Mucosa of descending colon (tissue), 3 donors: Measurements from ENCODE around the gene RGS7BP. TPM values are rescaled to one million over a fixed set of nuclear protein-coding genes. Genes with fewer than 3 reads are reported as not detected.

Experiments used
- ATAC-seq: fragments of 200-7000 bp; cut with Tn5 transposase; one replicate; pipeline ENCODE4 v1.9.1; 2020; ENCODE audit warnings: mild to moderate bottlenecking, moderate library complexity
- DNase-seq, 3 donors: peaks; one replicate each; pipeline ENCODE4 v3.0.0-alpha.2; 2020
- H3K36me3 ChIP-seq: fragments of 200-600 bp; one replicate; pipeline ENCODE4 v1.8.0; 2021; ENCODE audit warnings: low read depth, mild to moderate bottlenecking
- H3K4me1 ChIP-seq: fragments of 200-600 bp; one replicate; pipeline ENCODE4 v1.8.0; 2021; ENCODE audit warnings: low read depth, mild to moderate bottlenecking
- H3K4me3 ChIP-seq: fragments of 200-600 bp; one replicate; pipeline ENCODE4 v1.8.0; 2021; ENCODE audit warnings: mild to moderate bottlenecking
- H3K9me3 ChIP-seq: fragments of 200-600 bp; one replicate; pipeline ENCODE4 v1.8.0; 2021; ENCODE audit warnings: mild to moderate bottlenecking
- CTCF ChIP-seq: fragments of 200-600 bp; IDR thresholded peaks from one replicate; pipeline ENCODE4 v1.8.0; 2022; ENCODE audit warnings: antibody characterized with exemption, mild to moderate bottlenecking
- intact Hi-C, 2 donors: fragments of 100-400 bp; cut with DNase I in 1 of 2; cut with micrococcal nuclease in 1 of 2; formaldehyde crosslinking; loops; one replicate each; pipeline versions ENCODE4 v1.11.0 to v1.11.1; 2022; cut with DNase I, micrococcal nuclease
- total RNA-seq, 3 donors: library from RNA; stranded (reverse); fragmentation: NEBNext Ultra II Directional in 2 of 3; extraction: Animal tissue kit (Norgen Biotek cat#: 25700) in 2 of 3; gene quantifications; one replicate each; pipeline versions ENCODE4 v1.2.1 to v1.2.4, GENCODE V29; 2021 to 2023
- donor health status: DM: no; HTN: no; CAD: no; lungs with moderate emphysema.
- donor health status: DM: no; HTN: no; CAD: no.
- donor health status: DM: no; HTN: yes; CAD: no.

Gene RGS7BP
- total RNA-seq, 3 donors from 2014 or later, result 0.38 to 1.6 (median 0.63) TPM

DNA sequence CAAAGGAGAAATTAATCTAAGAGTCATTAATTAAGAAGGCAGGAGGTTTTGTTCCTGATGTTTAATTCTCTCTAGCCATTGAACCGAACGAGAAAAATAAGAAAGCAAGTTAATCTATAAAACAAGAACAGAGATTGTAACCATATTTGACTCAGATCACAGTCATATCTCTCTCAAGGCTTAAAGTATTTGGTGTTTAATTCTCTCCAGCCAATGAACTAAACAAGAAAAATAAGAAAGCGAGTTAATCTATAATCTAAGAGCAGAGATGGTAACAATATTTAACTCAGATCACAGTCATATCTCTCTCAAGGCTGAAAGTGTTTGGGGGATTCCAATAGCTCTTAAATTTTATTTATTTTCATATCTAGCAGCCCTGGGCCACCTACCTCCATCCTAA is 110.1 kb downstream of the RGS7BP start:
- Histone ChIP-seq H3K4me1 (no peaks in the 10 kb centered on the region), H3K4me3 (no peak overlapping the region), H3K9me3 (no peaks in the 10 kb centered on the region), H3K36me3 (no peaks in the 10 kb centered on the region)
- no peak for TF ChIP-seq CTCF
- ATAC-seq (no peak), DNase-seq (no peak)
- intact Hi-C loops, result no loop called here

- no peaks in the 10 kb centered on the region for H3K4me1 ChIP-seq
- DNase-seq (no peak), ATAC-seq (no peak)
- H3K36me3 ChIP-seq, result no peaks in the 10 kb centered on the region
- H3K9me3 ChIP-seq, result no peaks in the 10 kb centered on the region
- no peak overlapping the region for H3K4me3 ChIP-seq
- no peak for TF ChIP-seq CTCF
- intact Hi-C loops, result loop anchor here in 1 of 2 donors (10.0 kb wide), 1 partner anchor 475 kb away; no protein-coding TSS in a partner anchor
Observed at GRCh38 chr5:64619609-64620008, 113.8 kb downstream of the RGS7BP start.

GRCh38 chr5:64622991-64623390 is 117.2 kb downstream of the RGS7BP start:
- Histone ChIP-seq H3K36me3 (no peaks in the 10 kb centered on the region), H3K4me3 (no peak overlapping the region), H3K4me1 (no peaks in the 10 kb centered on the region), H3K9me3 (no peaks in the 10 kb centered on the region)
- TF ChIP-seq CTCF, result no peak
- DNase-seq, result no peak
- ATAC-seq, result no peak
- intact Hi-C loops, result loop anchor here in 1 of 2 donors (10.0 kb wide), 1 partner anchor 478 kb away; no protein-coding TSS in a partner anchor

DNA sequence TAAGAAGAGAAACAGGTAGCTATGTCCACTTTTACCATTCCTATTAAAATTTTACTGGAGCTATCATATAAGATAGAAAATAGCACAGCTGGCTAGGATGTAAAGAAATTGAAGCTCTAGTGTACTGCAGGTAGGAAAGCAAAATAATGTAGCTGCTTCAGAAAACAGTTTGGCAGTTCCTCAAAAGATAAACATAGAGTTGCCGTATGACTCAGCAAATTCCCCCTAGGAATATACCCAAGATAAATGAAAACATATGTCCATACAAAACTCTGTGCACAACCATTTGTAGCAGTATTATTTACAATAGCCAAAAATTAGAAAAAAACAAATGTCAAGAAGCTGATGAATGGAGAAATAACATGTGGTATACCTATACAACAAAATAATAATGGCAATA is 119.9 kb downstream of the RGS7BP start:
- ATAC-seq, result no peak
- intact Hi-C loops, result loop anchor here in 1 of 2 donors (10.0 kb wide), 1 partner anchor 481 kb away; no protein-coding TSS in a partner anchor
- DNase-seq, result no peak
- Histone ChIP-seq H3K4me3 (no peak overlapping the region), H3K4me1 (no peaks in the 10 kb centered on the region), H3K9me3 (no peaks in the 10 kb centered on the region), H3K36me3 (no peaks in the 10 kb centered on the region)
- no peak for TF ChIP-seq CTCF

DNA sequence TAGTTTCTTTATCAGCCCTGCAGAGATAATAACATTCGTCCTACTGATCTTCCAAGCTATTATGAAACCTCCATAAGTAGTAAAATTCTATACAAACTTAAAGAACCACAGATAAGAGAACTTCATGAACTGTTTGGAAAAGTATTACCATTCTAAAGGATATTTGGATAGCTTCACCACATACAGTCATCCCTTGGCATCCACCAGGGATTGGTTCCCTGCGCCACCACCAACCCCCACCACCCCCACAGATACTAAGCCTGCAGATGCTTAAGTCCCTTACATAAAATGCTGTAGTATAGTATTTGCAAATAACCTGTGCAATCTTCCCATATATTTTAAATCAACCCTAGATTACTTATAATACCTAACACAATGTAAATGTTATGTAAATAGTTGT is 123.1 kb downstream of the RGS7BP start:
- H3K36me3 ChIP-seq, result no peaks in the 10 kb centered on the region
- DNase-seq, result no peak
- intact Hi-C loops, result loop anchor here in 1 of 2 donors (10.0 kb wide), 1 partner anchor 484 kb away; no protein-coding TSS in a partner anchor
- H3K4me1 ChIP-seq, result no peaks in the 10 kb centered on the region
- ATAC-seq, result no peak
- TF ChIP-seq CTCF, result no peak
- no peak overlapping the region for H3K4me3 ChIP-seq
- no peaks in the 10 kb centered on the region for H3K9me3 ChIP-seq

DNA sequence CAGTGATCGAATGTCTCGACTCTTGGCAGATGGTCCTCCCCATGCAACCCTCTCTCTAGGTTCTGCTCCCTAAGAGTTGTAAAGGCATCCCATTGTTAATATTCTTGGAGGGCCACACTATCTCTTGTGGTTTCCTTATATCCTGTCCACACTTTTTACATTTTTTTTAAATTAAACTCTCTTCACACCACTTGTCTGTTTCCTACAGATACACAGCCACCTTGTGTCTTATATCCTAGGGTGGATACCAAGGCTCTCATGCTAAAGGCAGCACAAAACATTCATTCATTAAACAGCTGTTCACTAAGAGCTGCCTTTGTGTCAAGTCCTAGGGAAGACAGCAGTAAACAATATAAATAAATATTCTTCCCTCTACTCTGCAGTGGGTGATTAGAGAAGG is 124.0 kb downstream of the RGS7BP start:
- Histone ChIP-seq H3K9me3 (no peaks in the 10 kb centered on the region), H3K36me3 (no peaks in the 10 kb centered on the region), H3K4me3 (no peak overlapping the region), H3K4me1 (no peaks in the 10 kb centered on the region)
- intact Hi-C loops, result loop anchor here in 1 of 2 donors (10.0 kb wide), 2 partner anchors 485 to 855 kb away; partner anchors contain the start of gene ADAMTS6
- DNase-seq (no peak), ATAC-seq (no peak)
- TF ChIP-seq CTCF, result no peak
